Measurements from ENCODE around the gene GLRA2. TPM values are rescaled to one million over a fixed set of nuclear protein-coding genes. Genes with fewer than 3 reads are reported as not detected.

The GLRA2 gene
- polyA plus RNA-seq, 1 experiment: not detected

DNA sequence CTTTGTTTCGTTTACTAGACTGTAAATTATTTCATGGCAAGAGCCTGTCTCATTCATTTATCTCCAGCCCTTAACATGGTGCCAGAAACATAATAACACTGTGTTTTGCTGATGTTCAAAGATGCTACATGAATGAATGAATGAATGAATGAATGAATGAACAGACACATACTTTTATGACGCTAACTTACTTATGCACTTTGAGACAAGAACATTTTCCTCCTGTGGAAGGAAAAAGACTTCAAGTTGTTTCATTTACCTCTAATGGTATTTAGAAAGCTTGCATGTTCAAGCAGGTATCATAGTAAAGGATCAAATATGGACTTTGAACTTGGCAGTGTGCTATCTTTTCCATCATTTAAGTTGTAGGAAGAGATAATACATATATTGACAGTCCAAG lies 131.6 kb downstream of the GLRA2 start:
- TF ChIP-seq, protein P1, sequence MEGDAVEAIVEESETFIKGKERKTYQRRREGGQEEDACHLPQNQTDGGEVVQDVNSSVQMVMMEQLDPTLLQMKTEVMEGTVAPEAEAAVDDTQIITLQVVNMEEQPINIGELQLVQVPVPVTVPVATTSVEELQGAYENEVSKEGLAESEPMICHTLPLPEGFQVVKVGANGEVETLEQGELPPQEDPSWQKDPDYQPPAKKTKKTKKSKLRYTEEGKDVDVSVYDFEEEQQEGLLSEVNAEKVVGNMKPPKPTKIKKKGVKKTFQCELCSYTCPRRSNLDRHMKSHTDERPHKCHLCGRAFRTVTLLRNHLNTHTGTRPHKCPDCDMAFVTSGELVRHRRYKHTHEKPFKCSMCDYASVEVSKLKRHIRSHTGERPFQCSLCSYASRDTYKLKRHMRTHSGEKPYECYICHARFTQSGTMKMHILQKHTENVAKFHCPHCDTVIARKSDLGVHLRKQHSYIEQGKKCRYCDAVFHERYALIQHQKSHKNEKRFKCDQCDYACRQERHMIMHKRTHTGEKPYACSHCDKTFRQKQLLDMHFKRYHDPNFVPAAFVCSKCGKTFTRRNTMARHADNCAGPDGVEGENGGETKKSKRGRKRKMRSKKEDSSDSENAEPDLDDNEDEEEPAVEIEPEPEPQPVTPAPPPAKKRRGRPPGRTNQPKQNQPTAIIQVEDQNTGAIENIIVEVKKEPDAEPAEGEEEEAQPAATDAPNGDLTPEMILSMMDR (IDR thresholded peaks at IDR 0.05; ENCODE audit: insufficient read depth, low read depth, low read length): no peak
- Histone ChIP-seq H3K4me3 (ENCODE audit: low read depth, low read length) (no peak overlapping the region), H3K36me3 (ENCODE audit: control insufficient read depth, insufficient read depth, low read length) (no peaks in the 10 kb centered on the region), H3K27me3 (ENCODE audit: control insufficient read depth, insufficient read depth, low read length) (no peaks in the 10 kb centered on the region)
- ChIA-PET POLR2A (no interaction called here), CTCF (no interaction called here)
- no peak for DNase-seq (ENCODE audit: low read depth)

DNA sequence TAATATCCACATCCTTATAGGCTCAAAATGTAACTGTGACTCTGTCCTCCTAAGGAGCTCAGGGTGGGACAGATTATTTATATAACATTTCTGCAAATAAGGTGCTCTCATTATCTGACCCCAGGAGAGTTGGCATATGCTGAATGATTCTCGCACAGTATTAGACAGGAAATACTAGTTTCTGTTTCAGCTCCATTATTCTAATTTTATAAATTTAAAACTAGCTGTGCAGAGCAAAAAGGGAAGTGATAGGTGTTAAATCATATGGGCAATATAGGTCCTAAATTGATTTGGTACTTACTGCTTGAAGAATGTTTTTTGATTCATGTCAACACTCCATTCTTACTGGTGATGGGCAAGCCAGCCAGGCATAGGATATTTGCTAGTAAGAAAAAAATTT lies 141.5 kb downstream of the GLRA2 start:
- Histone ChIP-seq H3K27me3 (ENCODE audit: control insufficient read depth, insufficient read depth, low read length) (no peaks in the 10 kb centered on the region), H3K36me3 (ENCODE audit: control insufficient read depth, insufficient read depth, low read length) (no peaks in the 10 kb centered on the region), H3K4me3 (ENCODE audit: low read depth, low read length) (no peak overlapping the region)
- ChIA-PET POLR2A (no interaction called here), CTCF (interaction anchor here (0.6 kb wide), 1 partner anchor 24 kb away, joined by 3 read pairs; no protein-coding TSS in a partner anchor)
- DNase-seq (ENCODE audit: low read depth): no peak
- TF ChIP-seq, protein P1 (IDR thresholded peaks at IDR 0.05; ENCODE audit: insufficient read depth, low read depth, low read length): no peak

DNA sequence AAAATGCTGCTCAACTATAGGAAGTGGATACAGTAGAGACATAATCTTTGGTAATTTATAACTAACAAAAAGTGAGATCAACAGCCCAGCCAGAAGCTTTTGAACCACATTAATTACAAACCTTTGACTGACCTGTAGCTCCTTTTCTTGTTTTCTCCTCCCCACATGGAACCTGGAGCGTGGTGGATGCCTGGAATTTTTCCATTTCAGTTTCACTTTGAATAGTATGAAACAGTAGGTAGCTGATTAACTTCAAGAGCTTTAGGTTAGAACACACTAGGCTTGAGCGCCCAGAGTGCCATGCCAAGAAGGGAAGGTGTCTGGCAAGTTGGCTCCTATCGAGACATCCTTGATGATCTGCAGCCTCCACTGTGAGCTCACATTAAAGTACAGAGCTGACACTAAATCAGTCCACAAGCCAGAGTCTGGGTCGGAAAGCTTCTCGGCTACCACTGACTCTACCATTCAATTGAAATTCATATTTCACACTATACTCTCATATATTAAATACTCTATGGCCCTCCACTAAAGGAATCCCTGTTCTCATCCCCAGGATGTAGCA lies 143.4 kb downstream of the GLRA2 start:
- TF ChIP-seq, protein P1 (IDR thresholded peaks at IDR 0.05; ENCODE audit: insufficient read depth, low read depth, low read length): no peak
- ChIA-PET POLR2A (no interaction called here), CTCF (no interaction called here)

DNA sequence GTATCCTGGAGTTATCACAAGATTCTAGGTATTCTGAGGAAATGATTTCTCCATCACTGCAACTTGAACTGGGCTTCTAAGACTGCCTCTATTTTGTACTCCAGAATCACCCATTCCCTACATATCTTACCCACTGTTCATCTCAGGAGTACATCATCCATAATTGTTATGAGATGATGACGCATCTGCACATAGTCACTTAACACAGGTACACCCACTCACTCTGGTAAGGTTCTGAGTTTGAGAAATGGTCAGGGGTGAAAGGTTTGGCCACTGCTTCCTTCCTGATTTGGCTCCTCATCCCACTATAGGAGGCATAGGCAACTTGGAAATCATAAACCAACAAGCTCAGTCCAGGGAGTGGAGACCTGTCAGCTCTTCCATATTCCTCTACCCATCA lies 143.9 kb downstream of the GLRA2 start:
- CTCF ChIA-PET: no interaction called here
- Histone ChIP-seq H3K36me3 (ENCODE audit: control insufficient read depth, insufficient read depth, low read length) (no peaks in the 10 kb centered on the region), H3K27me3 (ENCODE audit: control insufficient read depth, insufficient read depth, low read length) (no peaks in the 10 kb centered on the region), H3K4me3 (ENCODE audit: low read depth, low read length) (no peak overlapping the region)
- DNase-seq (ENCODE audit: low read depth): no peak
- TF ChIP-seq, protein P1 (IDR thresholded peaks at IDR 0.05; ENCODE audit: insufficient read depth, low read depth, low read length): no peak
- POLR2A ChIA-PET: no interaction called here

More for the DNA sequence above, 143.4 kb downstream of the GLRA2 start:
- no peaks in the 10 kb centered on the region for H3K27me3 ChIP-seq (ENCODE audit: control insufficient read depth, insufficient read depth, low read length)
- H3K4me3 ChIP-seq (ENCODE audit: low read depth, low read length): no peak overlapping the region
- no peaks in the 10 kb centered on the region for H3K36me3 ChIP-seq (ENCODE audit: control insufficient read depth, insufficient read depth, low read length)
- DNase-seq (ENCODE audit: low read depth): no peak

DNA sequence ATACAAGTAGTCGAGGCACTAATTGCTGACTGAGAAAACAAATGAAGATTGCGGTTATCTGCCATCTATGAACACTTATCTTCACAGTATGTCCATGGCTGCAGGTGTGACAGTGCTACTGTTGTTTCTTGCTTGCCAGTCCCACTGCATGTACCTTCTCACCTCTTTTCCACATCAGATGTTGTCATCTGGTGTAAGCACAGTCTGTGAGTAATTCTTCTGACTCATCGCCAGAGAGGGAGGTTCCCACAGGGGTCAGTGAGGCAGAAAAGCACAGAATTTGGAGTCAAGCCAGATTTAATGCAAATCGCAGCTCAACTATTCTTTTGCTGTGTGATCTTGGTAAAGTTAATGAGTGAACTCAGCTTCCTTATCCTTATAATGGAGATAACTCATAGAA lies 144.4 kb downstream of the GLRA2 start:
- CTCF ChIA-PET: no interaction called here
- TF ChIP-seq, protein P1 (IDR thresholded peaks at IDR 0.05; ENCODE audit: insufficient read depth, low read depth, low read length): no peak
- Histone ChIP-seq H3K27me3 (ENCODE audit: control insufficient read depth, insufficient read depth, low read length) (no peaks in the 10 kb centered on the region), H3K4me3 (ENCODE audit: low read depth, low read length) (no peak overlapping the region), H3K36me3 (ENCODE audit: control insufficient read depth, insufficient read depth, low read length) (no peaks in the 10 kb centered on the region)
- POLR2A ChIA-PET: no interaction called here
- DNase-seq (ENCODE audit: low read depth): peak; percentile 34
